ENCODE results near the gene ADAMTS2. TPM values are rescaled to one million over a fixed set of nuclear protein-coding genes. Genes with fewer than 3 reads are reported as not detected.

ADAMTS2 gene
- total and polyA plus RNA-seq, 2 donors (not counting 3 experiments of a cell fraction or from before 2014, with no cell fraction given), result not detected

- Histone ChIP-seq H3K4me3 (replicated peaks in 1 of 3; ENCODE audit: insufficient read depth in 1 of 3, low read depth in 1 of 3, low read length in 3 of 3) (no peak overlapping the region), H3K9me1 (replicated peaks; ENCODE audit: control insufficient read depth, extremely low read depth, insufficient read depth, low read length) (no peaks in the 10 kb centered on the region), H3K27ac (ENCODE audit: insufficient read depth, low read depth, low read length) (no peak overlapping the region), H3K27me3 (ENCODE audit: control insufficient read depth in 2 of 2, insufficient read depth in 2 of 2, low read length in 2 of 2) (no peaks in the 10 kb centered on the region), H3K9me3 (replicated peaks; ENCODE audit: control insufficient read depth, insufficient read depth, low read length) (peaks cover 2% of the 10 kb centered on the region), H3K79me2 (ENCODE audit: control insufficient read depth, insufficient read depth, low read length) (no peaks in the 10 kb centered on the region), H3K9ac (replicated peaks; ENCODE audit: extremely low read depth, insufficient read depth, low read length) (no peak overlapping the region), H3K36me3 (ENCODE audit: control insufficient read depth in 2 of 2, extremely low read depth in 1 of 2, insufficient read depth in 2 of 2, low read length in 2 of 2) (no peaks in the 10 kb centered on the region), H3K4me1 (ENCODE audit: control insufficient read depth, extremely low read depth, insufficient read depth, low read length) (no peaks in the 10 kb centered on the region), H3K4me2 (ENCODE audit: insufficient read depth, low read length) (no peak overlapping the region), H4K20me1 (replicated peaks; ENCODE audit: control insufficient read depth, extremely low read depth, insufficient read depth, low read length) (no peaks in the 10 kb centered on the region), H2AFZ (ENCODE audit: low read depth, low read length) (no peak overlapping the region)
- TF ChIP-seq JUN (IDR thresholded peaks at IDR 0.05; ENCODE audit: borderline replicate concordance, insufficient read depth, insufficient read length, low read depth) (no peak), POLR2A (IDR thresholded peaks at IDR 0.05; ENCODE audit: low read depth, low read length) (no peak), MAX (IDR thresholded peaks at IDR 0.05; ENCODE audit: insufficient read depth, insufficient read length) (no peak), POLR2AphosphoS5 (IDR thresholded peaks at IDR 0.05; ENCODE audit: insufficient read depth, low read depth, low read length) (no peak), EZH2 (IDR thresholded peaks at IDR 0.05; ENCODE audit: borderline replicate concordance, low read depth, low read length, severe bottlenecking) (no peak), MYC (IDR thresholded peaks at IDR 0.05; ENCODE audit: low read depth, low read length) (no peak), FOS (IDR thresholded peaks at IDR 0.05; ENCODE audit: borderline replicate concordance, insufficient read depth, low read length) (no peak), GATA2 (IDR thresholded peaks at IDR 0.05; ENCODE audit: insufficient read depth, insufficient read length, low read depth, low read length) (no peak), CTCF (IDR thresholded peaks at IDR 0.05; ENCODE audit: extremely low read depth in 1 of 2, insufficient read depth in 1 of 2, low read depth in 1 of 2, low read length in 2 of 2) (no peak)
- BruUV-seq (replicated peaks), result no TSS peak
- DNase-seq (ENCODE audit: low read depth, low spot score), result no peak
- ChIA-PET POLR2A (interaction anchor here (0.6 kb wide), 1 partner anchor 368 kb away, joined by 3 read pairs; no protein-coding TSS in a partner anchor), CTCF (no interaction called here)
- no peak for FAIRE-seq
- intact Hi-C loops (cut with micrococcal nuclease), result no loop called here
- dilution Hi-C loops (cut with MboI; ENCODE audit: extremely low pct_ligation_motif_present, low sequenced_read_pairs), result no loop called here
These were observed 223.6 kb downstream of the ADAMTS2 start for GRCh38 chr5:179121667-179122111.
